GM19397 (cell line): ENCODE data around the gene ZBTB40.

Experiments used
- ATAC-seq: cut with Tn5 transposase; IDR thresholded peaks from one replicate; pipeline ENCODE4 v1.9.1; 2021; ENCODE audit warnings: mild to moderate bottlenecking, moderate library complexity; ENCODE audit not compliant: unreplicated experiment

Gene ZBTB40

GRCh38 chr1:22551591-22551990 lies 99.9 kb downstream of the ZBTB40 start:
- no peak for ATAC-seq

GRCh38 chr1:22552021-22552420 lies 100.4 kb downstream of the ZBTB40 start:
- ATAC-seq = no peak

- ATAC-seq = no peak
Observed at GRCh38 chr1:22553104-22553880, 101.6 kb downstream of the ZBTB40 start.

DNA sequence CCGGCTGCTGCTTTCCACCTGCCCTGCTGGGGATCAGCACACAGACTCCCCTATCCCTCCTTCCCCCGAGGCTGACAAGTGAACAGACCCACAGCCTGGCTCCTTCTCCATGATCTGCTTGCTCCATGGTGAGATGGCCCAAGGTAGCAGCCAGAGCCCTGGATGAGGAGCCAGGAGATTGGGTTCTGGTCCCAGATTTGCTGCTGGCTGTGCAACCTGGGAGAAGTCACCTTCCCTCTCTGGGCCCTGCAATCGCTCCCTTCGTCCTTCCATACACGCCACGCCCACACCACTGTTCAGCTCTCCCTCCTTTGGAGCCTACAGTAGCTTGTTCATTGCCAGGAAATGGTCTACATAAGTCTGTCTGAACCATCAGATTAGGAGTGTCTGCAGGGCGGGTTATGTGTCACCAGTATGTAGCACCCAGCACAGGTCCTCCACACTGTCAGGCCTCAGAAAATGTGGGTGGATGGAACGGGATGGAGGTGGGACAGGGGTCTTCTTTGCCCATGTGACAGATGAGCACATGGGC lies 102.4 kb downstream of the ZBTB40 start:
- no peak for ATAC-seq

GRCh38 chr1:22555371-22555656 lies 103.7 kb downstream of the ZBTB40 start:
- ATAC-seq = no peak

DNA sequence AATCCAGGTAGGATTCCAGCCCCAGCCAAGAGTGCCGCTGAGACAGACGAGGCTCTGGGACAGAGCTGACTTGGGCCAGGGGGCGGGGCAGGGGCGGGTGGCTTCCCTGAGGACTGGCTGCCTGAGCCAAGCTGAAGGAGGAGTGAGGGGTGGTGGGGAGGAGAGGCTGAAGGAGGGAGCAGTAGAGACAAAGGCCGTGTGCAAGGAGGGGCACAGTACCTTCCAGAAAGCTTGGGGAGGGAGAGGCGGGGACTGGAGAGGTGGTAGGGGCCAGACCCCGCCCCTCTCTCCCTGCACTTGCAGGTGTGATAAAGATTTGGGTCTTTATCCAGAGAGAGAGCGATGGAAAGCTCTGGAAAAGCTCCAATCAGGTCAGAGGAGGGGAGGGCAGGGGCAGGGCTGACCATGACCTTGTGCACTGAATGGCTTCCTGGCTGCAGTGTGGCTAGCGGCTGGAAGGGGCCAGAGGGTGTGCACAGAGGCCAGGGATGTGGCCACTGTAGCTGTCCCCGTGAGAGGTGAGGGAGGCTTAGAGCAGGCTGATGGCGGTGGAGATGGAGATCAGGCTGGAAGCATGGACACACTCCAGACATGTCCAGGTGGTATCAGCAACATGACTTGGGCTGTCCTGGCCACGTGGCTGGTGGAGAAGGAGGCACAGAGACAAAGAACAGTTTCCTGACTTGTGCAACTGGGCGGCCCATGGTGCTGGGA lies 104.9 kb downstream of the ZBTB40 start:
- ATAC-seq = no peak

DNA sequence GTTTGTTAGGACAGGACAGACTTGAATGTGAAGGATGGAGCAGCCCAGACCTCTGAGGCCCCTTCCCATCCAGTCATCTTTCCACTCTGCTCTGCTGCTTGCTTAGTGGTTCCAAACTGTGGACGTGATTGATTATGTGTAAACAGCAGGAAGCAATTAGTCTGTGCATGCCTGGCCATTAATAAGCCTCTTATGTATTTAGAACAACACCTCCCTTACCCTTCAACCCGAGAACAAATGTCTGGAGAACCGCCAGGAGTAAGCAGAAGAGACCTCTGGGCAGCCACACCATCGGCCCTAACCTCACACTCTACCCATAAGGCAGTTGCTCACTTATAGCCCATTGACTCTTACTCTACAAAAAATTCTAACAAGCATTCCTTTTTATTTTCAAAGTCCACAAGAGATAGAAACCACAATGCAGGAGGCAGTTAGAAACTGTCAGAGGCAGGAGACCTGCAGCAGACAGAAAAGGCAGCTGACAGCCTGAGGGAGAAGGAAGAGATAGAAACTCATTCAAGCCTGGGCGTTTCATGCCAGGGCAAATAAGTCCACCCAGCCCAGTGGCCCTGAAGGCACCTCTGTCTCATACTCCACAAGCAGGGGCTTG lies 105.8 kb downstream of the ZBTB40 start:
- ATAC-seq = no peak

DNA sequence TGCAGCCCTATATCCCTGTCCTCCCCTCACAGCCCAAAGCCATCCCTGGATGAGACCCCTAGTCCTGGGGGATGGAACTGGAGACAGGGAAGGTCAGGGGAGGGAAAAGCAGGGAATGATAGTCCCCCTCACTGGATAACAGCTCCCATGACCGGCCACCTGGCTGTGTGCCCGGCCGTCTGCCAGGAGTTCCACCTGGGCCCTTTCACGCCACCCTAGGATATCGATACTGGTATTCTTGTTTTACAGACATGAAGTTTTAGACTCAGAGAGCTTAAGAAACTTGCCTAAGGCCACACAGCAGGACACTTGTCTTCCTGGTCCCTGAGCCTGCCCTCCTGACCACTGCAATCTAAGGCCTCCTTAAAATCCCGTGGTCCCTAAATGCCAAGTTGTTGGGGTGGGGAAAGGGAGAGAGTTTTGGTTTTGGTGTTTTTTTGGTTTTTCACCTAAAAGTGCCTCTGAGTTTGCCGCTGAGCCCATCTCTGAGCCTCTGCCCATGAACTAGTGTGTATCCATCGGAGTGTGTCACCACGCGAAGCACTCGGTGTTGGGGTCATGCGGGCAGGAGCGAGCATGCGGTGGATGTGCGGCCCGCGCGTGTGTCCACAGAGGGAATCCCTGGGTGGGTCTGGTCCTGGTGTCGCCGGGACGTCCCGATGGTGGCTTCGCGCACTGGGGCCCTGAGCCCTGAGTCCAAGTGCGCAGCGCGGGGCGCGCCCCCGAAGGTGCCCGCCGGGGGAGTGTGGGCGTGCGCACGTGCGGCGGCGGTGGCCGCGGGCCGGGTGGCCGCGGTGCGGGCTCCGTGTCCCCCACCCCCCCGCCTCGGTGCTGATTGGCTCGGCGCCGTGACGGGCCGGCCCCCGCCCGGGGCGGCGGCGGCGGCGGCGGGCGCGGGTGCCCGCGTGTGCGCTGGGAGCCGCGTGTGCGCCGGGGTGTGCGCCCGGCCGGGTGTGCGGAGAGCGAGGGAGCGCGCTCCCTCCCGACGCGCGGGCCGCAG lies 111.2 kb downstream of the ZBTB40 start, which contains the start of gene EPHA8:
TSS of gene EPHA8 (plus strand) at position 906 of the 1,000 bp plus-strand sequence. CDS start 147 bp downstream, outside the sequence.
- ATAC-seq = no peak

- no peak for ATAC-seq
Observed at GRCh38 chr1:22563671-22564602, 112.3 kb downstream of the ZBTB40 start.

- no peak for ATAC-seq
Observed at GRCh38 chr1:22566161-22566560, 114.5 kb downstream of the ZBTB40 start.

DNA sequence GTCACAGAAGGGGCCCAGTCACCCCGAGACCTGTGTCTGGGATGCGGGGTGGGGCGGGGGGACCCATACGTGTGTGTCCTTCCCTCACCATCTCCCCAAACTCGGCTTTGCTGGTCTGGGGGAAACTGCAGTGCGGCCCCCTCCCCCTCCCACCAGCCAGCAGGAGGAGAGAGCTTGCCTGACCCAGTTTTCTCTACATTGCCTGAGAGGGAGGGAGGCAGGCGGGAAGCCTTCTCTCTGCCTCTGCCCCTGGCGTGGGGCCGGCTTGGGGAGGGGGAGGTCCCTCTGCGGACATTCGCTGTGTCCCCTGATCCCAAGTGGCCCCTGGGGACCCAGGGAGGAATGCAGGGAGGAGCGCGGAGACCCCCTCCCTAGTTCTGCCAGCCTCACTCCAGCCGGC lies 115.5 kb downstream of the ZBTB40 start:
- no peak for ATAC-seq

DNA sequence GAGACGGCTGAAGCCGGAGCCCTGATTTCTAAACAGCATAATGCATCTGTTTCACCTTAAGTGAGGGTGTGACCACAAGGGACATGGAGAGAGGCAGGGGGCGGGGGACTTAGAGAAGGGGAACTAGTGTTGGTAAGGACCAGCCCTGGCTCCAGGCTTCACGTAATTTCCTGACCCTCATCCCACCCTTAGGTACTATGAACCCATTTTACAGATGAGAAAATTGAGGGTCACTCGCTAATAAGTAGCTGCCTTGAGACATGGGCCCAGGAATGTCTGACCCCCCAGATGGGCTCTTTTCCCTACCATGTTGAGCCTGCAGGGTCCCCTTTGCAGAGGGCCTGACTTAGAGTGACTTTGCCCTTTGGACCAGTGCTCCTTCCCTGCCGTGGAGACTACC lies 116.3 kb downstream of the ZBTB40 start:
- ATAC-seq = no peak

DNA sequence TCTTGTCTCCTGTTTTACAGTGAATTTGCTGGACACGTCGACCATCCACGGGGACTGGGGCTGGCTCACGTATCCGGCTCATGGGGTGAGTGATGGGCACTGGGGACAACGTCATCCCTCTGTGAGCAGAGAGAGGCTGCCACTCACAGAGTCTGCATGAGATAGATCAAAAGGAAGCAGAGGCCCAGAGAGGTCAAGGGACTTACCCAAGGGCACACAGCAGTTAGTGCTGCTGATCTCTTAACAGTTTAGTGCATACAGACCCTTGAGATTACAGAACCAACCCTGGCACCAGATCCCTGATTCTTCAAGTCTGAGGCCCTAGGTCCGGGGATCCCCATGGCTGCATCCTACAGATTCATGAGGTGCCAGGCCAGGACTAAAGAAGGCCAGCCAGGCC lies 117.6 kb downstream of the ZBTB40 start:
- ATAC-seq = no peak

GRCh38 chr1:22570140-22570909 lies 118.7 kb downstream of the ZBTB40 start:
- no peak for ATAC-seq

GRCh38 chr1:22572818-22573217 lies 121.2 kb downstream of the ZBTB40 start:
- ATAC-seq = no peak

- ATAC-seq = no peak
Observed at GRCh38 chr1:22573237-22573636, 121.6 kb downstream of the ZBTB40 start.

DNA sequence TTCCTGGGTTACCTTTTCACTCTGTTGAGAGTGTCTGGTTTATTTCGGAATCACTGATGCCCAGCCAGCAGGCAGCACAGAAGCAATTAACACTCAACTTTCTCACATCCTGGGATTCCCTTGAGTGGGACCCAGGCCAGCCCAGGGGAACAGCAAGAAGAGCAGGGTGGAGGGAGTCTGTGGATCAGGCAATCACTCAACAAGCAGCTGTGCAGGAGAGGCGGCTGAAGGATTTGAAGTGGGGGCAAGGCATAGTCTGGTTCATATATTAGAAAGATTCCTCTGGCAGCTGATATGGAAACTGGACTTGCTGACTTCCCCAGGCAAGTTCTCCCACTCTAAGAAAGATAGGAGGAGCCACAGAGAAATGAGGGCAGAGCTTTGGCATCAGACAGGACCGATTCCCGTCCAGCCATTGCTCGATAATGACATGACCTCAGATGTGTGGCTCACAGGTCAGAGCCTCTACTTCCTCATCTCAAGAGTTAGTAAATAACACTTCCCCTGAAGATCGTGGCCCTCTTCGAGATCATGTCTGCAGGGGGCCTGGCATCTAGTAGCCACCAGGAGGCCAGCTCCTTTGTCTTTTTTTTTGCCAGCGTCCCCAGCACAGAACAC lies 124.0 kb downstream of the ZBTB40 start:
- no peak for ATAC-seq

DNA sequence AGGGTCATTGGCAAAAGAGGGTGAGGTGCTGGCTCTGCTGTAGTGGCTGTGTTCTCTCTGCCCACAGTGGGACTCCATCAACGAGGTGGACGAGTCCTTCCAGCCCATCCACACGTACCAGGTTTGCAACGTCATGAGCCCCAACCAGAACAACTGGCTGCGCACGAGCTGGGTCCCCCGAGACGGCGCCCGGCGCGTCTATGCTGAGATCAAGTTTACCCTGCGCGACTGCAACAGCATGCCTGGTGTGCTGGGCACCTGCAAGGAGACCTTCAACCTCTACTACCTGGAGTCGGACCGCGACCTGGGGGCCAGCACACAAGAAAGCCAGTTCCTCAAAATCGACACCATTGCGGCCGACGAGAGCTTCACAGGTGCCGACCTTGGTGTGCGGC lies 124.5 kb downstream of the ZBTB40 start:
- no peak for ATAC-seq
